Motor neuron (in vitro differentiated cells): Measurements from ENCODE around the gene SLC12A8. TPM values are rescaled to one million over a fixed set of nuclear protein-coding genes. Genes with fewer than 3 reads are reported as not detected.
A peak's percentile ranks its signal among the peaks of the same experiment; 100 is the strongest.

Experiments used
- ATAC-seq, 8 experiments: fragments of 200-7000 bp; cut with Tn5 transposase; replicated peaks in 6 of 8; 2 replicates each; pipeline ENCODE4 v1.8.0; 2021; ENCODE audit warnings: mild to moderate bottlenecking in 8 of 8, moderate library complexity in 8 of 8
- H3K27ac ChIP-seq, 2 donors: fragments of 250-450 bp; sonication (Bioruptor Pico); 2 replicates each; pipeline ENCODE4 v1.9.0; 2021; ENCODE audit warnings: antibody characterized with exemption in 2 of 2, mild to moderate bottlenecking in 2 of 2, moderate library complexity in 1 of 2
- H3K4me1 ChIP-seq, 2 donors: fragments of 250-450 bp; sonication (Bioruptor Pico); replicated peaks in 1 of 2; 2 replicates each; pipeline ENCODE4 v1.6.1; 2021; ENCODE audit warnings: antibody characterized with exemption in 2 of 2, mild to moderate bottlenecking in 2 of 2, moderate library complexity in 1 of 2
- H3K4me3 ChIP-seq, 5 donors: fragments of 250-450 bp; sonication (Bioruptor Pico); 2 replicates each; pipeline ENCODE4 v1.9.0; 2021; ENCODE audit warnings: antibody characterized with exemption in 5 of 5, mild to moderate bottlenecking in 5 of 5, moderate library complexity in 4 of 5
- WGBS, 10 experiments: fragments of 450-650 bp; shearing (Covaris generic); methylation state at CpG; one replicate each; pipeline ENCODE4 v1.0.0; 2022; 5-methylcytosine and 5-hydroxymethylcytosine counted together
- in situ Hi-C, 9 experiments: fragments of 400-800 bp; cut with MboI; loops; one replicate each; pipeline ENCODE4 v1.15.0; 2021; ENCODE audit warnings: low sequenced_read_pairs in 9 of 9, low pct_unique_long_range_greater_than_20kb in 2 of 9; ENCODE audit not compliant: unreplicated experiment in 9 of 9
- total RNA-seq, 8 experiments: library from RNA; unstranded; fragments of 300-600 nt; gene quantifications; 2 replicates each; pipeline versions ENCODE4 v1.2.3 to v1.2.4, GENCODE V29; 2022

SLC12A8 gene
- total RNA-seq, 8 experiments from 2014 or later = 0.38 to 9.8 (median 3.2) TPM

- Histone ChIP-seq H3K4me1 (peaks cover 26 to 29% of the 10 kb centered on the region in 2 donors), H3K4me3 (no peak overlapping the region), H3K27ac (no peak overlapping the region)
- ATAC-seq = peak in 6 of 8 experiments; percentile 19 to 98 (median 66)
- 0 to 92% (median 82%) methylated on average over 1 to 4 of the region's 6 CpGs; no CpG with 5 or more reads in 4 of the 10 experiments for WGBS, 10 experiments
- in situ Hi-C loops = no loop called here
These were observed 96.1 kb downstream of the SLC12A8 start for GRCh38 chr3:125116311-125117080.

GRCh38 chr3:125115640-125116039 lies 96.9 kb downstream of the SLC12A8 start:
- H3K27ac ChIP-seq = no peak overlapping the region
- WGBS, 10 experiments = 54 to 100% (median 75%) methylated on average over 2 to 5 of the region's 9 CpGs; no CpG with 5 or more reads in 5 of the 10 experiments
- no peak overlapping the region for H3K4me3 ChIP-seq
- peak in 2 of 8 experiments; percentile 6 to 45 for ATAC-seq
- H3K4me1 ChIP-seq = peaks cover 17 to 20% of the 10 kb centered on the region in 2 donors
- in situ Hi-C loops = no loop called here

GRCh38 chr3:125112981-125113380 lies 99.6 kb downstream of the SLC12A8 start:
- Histone ChIP-seq H3K4me1 (peaks cover 2 to 12% of the 10 kb centered on the region in 2 donors), H3K27ac (no peak overlapping the region), H3K4me3 (no peak overlapping the region)
- WGBS, 10 experiments = 0 to 86% (median 80%) methylated on average over 1 of the region's 1 CpG; no CpG with 5 or more reads in 5 of the 10 experiments
- in situ Hi-C loops = no loop called here
- no peak for ATAC-seq

DNA sequence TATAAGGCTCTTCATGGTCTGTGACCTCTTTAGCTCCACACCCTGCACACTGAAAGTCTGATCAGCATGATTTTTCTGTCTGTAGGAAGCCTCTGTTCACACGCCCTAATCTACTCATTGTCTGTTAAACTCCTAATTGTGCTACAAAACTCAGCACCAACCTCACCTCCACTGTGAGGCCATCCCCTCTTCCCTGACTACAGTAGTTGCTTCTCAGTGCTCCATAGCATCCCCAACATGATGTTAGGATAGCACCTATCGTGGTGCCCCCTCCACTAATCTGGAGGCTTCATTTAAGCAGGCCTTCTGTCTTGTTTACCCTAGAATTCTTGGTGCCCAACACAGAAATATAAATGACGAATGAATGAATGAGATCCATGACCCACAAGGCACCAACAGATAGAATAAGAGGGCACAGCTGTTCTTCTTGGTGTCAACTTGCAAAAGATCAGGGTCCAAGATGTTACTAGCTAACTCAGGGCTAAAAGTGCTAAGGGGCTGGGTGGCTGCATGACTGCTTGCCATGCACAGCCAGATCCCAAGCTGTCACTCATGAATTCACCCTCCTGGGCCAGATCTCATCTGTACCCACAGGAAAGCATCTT lies 101.6 kb downstream of the SLC12A8 start:
- ATAC-seq = peak in 1 of 8 experiments; percentile 7
- 25 to 100% (median 72%) methylated on average over 1 to 3 of the region's 3 CpGs; no CpG with 5 or more reads in 3 of the 10 experiments for WGBS, 10 experiments
- in situ Hi-C loops = no loop called here

DNA sequence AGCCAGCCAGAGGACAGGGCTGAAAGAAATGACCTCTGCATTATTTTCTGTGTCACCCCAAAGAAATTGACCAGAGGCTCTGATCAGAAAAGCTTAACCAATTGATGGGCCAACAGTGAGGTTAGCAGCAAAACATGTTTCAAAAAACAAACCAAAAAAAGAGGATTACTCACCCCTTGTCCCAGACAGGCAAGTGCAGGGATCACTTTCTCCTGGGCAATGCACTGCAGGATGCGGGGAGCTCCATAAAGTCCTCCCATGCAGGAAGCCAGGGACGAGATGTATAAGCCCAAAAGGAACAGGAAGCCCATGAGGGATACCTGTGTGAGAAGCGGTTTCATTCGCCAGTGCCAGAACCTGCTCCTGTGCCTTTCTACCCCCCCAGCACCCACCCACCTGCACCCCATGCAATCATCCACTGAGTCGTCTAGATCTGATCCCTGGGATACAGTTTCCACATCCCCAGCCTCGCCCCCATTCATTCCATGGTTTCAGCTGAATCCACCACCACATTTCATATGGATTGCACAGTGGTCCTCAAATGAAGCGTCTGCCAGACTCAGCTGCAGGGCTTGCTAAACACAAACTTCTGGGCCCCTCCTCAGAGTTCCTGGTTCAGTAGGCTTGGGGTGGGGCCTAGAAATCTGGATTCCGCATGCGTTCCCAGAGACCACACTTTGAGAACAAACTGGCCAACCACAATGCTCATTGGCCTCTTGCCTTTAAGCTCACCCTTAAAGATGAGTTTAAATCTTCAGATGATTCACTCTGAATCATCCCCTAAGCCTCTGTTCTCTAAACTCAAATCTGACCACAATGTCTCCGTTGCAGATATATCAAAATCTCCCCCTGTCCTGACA lies 102.3 kb downstream of the SLC12A8 start:
- Histone ChIP-seq H3K27ac (no peak overlapping the region), H3K4me1 (peaks cover 0 to under 1% of the 10 kb centered on the region in 2 donors), H3K4me3 (no peak overlapping the region)
- 40 to 100% (median 83%) methylated on average over 1 to 7 of the region's 10 CpGs; no CpG with 5 or more reads in 3 of the 10 experiments for WGBS, 10 experiments
- peak in 3 of 8 experiments; percentile 47 to 78 (median 68) for ATAC-seq
- in situ Hi-C loops = no loop called here

More for the DNA sequence above, 101.6 kb downstream of the SLC12A8 start:
- H3K4me3 ChIP-seq = no peak overlapping the region
- peaks cover 0 to 2% of the 10 kb centered on the region in 2 donors for H3K4me1 ChIP-seq
- no peak overlapping the region for H3K27ac ChIP-seq

GRCh38 chr3:125109536-125109925 lies 103.0 kb downstream of the SLC12A8 start:
- H3K4me1 ChIP-seq = no peaks in the 10 kb centered on the region
- 83 to 100% (median 93%) methylated on average over 1 to 3 of the region's 4 CpGs; no CpG with 5 or more reads in 5 of the 10 experiments for WGBS, 10 experiments
- H3K27ac ChIP-seq = no peak overlapping the region
- ATAC-seq = no peak
- in situ Hi-C loops = no loop called here
- no peak overlapping the region for H3K4me3 ChIP-seq

DNA sequence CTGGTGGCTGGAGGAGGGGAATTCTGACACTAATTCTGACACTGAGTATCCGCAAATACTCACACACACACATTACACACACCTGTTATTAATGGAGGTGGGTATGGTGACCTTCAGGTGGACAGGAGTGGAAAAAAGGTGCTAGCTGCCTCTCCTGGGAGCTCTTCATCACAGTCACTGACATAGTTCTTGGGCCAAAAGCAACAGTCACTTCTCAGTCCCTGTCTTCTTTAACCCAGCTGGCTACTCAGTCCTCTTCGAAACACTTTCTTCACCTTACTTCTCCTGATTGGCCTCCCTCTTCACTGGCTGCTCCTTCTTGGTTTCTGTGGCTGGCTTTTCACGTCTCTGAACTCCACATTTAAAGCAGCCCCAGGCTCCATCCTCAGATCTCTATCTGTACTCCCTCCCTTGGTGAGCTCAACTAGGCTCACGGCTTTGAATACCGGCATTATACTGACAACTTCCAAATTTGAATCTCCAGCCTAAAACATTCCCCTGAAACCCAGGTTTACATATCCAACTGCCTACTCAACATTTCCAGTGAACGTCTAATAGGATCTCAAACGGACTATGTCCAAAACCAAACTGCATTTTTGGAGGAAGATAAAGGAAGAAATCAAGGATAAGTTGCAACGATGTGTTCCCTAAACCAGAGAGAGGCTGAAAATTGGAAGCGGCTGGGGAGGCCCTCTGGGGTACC lies 103.6 kb downstream of the SLC12A8 start:
- Histone ChIP-seq H3K4me3 (no peak overlapping the region), H3K27ac (no peak overlapping the region), H3K4me1 (no peaks in the 10 kb centered on the region)
- in situ Hi-C loops = no loop called here
- ATAC-seq = peak in 1 of 8 experiments; percentile 31
- WGBS, 10 experiments = 60 to 100% (median 91%) methylated on average over 1 to 8 of the region's 9 CpGs

- 25 to 100% (median 83%) methylated on average over 1 to 10 of the region's 13 CpGs for WGBS, 10 experiments
- in situ Hi-C loops = no loop called here
- no peaks in the 10 kb centered on the region for H3K4me1 ChIP-seq
- ATAC-seq = peak; percentile 33 to 74 (median 64)
- H3K27ac ChIP-seq = no peak overlapping the region
- H3K4me3 ChIP-seq = no peak overlapping the region
These were observed 104.5 kb downstream of the SLC12A8 start for GRCh38 chr3:125107861-125108567.

DNA sequence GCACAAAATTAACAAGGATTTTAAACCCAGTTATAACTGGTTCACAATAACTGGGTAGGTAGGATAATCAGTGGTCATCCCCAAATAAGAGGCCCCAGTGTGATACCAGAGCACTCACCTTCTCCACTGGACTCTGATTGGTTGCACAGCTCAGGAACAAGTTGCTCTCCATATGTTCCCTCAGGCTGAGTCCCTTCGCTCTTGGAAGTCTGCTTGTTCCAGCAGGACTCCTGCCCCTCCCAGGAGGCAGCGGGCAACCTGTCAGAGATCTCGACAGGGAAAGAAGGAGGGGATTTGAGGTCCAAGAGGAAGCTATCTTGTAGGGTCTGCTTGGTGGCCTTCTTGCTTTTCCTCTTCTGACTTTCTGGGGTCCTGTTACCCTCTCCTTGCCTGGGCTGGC lies 105.2 kb downstream of the SLC12A8 start:
- WGBS, 10 experiments = 80 to 90% (median 86%) methylated on average over 1 to 3 of the region's 3 CpGs; no CpG with 5 or more reads in 6 of the 10 experiments

GRCh38 chr3:125105116-125105515 lies 107.4 kb downstream of the SLC12A8 start:
- in situ Hi-C loops = no loop called here
- 70 to 86% (median 84%) methylated on average over 1 of the region's 1 CpG; no CpG with 5 or more reads in 4 of the 10 experiments for WGBS, 10 experiments
- no peak for ATAC-seq
- Histone ChIP-seq H3K4me3 (no peak overlapping the region), H3K4me1 (no peaks in the 10 kb centered on the region), H3K27ac (no peak overlapping the region)

More for the DNA sequence above, 105.2 kb downstream of the SLC12A8 start:
- ATAC-seq = peak in 1 of 8 experiments; percentile 36
- Histone ChIP-seq H3K27ac (no peak overlapping the region), H3K4me3 (no peak overlapping the region), H3K4me1 (no peaks in the 10 kb centered on the region)
- in situ Hi-C loops = no loop called here

GRCh38 chr3:125104639-125105038 lies 107.9 kb downstream of the SLC12A8 start:
- H3K4me1 ChIP-seq = no peaks in the 10 kb centered on the region
- no peak overlapping the region for H3K4me3 ChIP-seq
- WGBS, 10 experiments = 100% methylated on average over 1 of the region's 1 CpG; no CpG with 5 or more reads in 5 of the 10 experiments
- no peak overlapping the region for H3K27ac ChIP-seq
- in situ Hi-C loops = no loop called here
- no peak for ATAC-seq

DNA sequence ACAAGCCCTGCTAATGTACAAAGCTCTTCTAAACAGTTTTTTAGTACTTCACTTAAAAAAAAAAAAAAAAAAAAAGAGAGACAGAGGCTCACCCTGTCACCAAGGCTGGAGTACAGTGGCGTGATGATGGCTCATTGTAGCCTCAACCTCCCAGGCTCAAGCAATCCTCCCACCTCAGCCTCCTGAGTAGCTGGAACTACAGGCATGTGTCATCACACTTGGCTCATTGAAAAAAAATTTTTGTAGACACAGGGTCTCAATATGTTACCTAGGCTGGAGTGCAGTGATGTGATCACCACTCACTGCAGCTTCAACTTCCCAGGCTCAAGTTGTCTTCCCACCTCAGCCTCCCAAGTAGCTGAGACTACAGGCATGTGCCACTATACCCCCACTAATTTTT lies 109.1 kb downstream of the SLC12A8 start:
- 88 to 100% (median 100%) methylated on average over 1 of the region's 1 CpG; no CpG with 5 or more reads in 4 of the 10 experiments for WGBS, 10 experiments
- H3K27ac ChIP-seq = no peak overlapping the region
- no peaks in the 10 kb centered on the region for H3K4me1 ChIP-seq
- in situ Hi-C loops = no loop called here
- ATAC-seq = no peak
- H3K4me3 ChIP-seq = no peak overlapping the region
